Adipocyte (in vitro differentiated cells): ENCODE measurements around the gene DCAF4.
A peak's percentile ranks its signal among the peaks of the same experiment; 100 is the strongest.

ENCODE experiments used
- DNase-seq: peaks from one replicate; pipeline ENCODE4 v3.0.0-alpha.2; 2015; ENCODE audit warnings: low read depth
- H3K27me3 ChIP-seq: replicated peaks from 2 replicates; pipeline ENCODE4 v1.7.0; 2013; ENCODE audit warnings: mild to moderate bottlenecking, low read length, moderate library complexity; ENCODE audit not compliant: control insufficient read depth, insufficient read depth
- H3K36me3 ChIP-seq: 2 replicates; pipeline ENCODE4 v1.7.0; 2013; ENCODE audit warnings: low read length, mild to moderate bottlenecking, moderate library complexity; ENCODE audit not compliant: control insufficient read depth, insufficient read depth, severe bottlenecking
- H3K4me1 ChIP-seq: 2 replicates; pipeline ENCODE4 v1.7.0; 2013; ENCODE audit warnings: mild to moderate bottlenecking, low read length, moderate library complexity; ENCODE audit not compliant: control insufficient read depth, insufficient read depth
- H3K4me3 ChIP-seq: 2 replicates; pipeline ENCODE4 v1.7.0; 2013; ENCODE audit warnings: mild to moderate bottlenecking, low read length, moderate library complexity
- H3K9ac ChIP-seq: 2 replicates; pipeline ENCODE4 v1.7.0; 2013; ENCODE audit warnings: mild to moderate bottlenecking, low read length, moderate library complexity
- H3K9me3 ChIP-seq: 2 replicates; pipeline ENCODE4 v1.7.0; 2013; ENCODE audit warnings: mild to moderate bottlenecking, low read length, moderate library complexity; ENCODE audit not compliant: control insufficient read depth

The DCAF4 gene

DNA sequence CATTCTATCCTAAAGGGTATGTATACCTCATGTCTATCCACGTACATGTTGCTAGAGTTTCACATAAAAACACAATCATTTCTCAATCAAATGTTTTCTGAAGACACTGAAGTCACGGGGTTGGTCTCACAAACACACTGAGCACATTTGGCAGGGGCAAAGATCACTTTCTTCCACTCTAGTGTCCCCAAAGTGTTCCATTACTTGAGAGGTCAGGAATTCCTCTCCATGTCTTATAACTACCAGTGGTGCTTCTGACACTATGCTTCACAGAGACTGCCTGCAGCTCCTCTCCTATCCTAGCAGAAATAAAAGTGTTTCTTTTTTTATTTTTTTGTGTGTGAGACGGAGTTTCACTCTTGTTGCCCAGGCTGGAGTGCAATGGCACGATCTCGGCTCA is 81.6 kb downstream of the DCAF4 start:
- Histone ChIP-seq H3K9ac (peak overlapping the region; percentile 2), H3K27me3 (no peaks in the 10 kb centered on the region), H3K4me3 (no peak overlapping the region), H3K36me3 (peaks cover 28% of the 10 kb centered on the region), H3K9me3 (no peaks in the 10 kb centered on the region), H3K4me1 (peaks cover 24% of the 10 kb centered on the region)
- DNase-seq, result peak; percentile 18

DNA sequence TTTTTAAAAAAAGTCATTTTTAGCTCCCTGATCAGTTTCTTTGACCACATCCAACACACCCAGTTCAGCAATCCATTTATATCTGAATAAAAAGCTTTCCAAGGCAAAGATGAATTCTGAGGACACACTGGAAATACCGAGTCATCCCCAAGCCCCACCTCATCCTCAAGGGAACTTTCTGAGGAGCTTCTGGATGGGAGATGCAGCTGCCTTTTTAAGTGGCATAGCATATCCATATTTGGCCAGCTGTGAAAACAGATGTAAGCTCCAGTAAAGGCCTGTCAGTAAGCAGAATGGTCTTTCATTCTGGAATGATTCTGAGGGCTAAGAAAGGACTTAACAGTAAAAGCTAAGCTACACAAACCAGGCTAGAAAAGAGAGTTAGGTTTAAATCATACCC is 82.2 kb downstream of the DCAF4 start:
- DNase-seq, result peak; percentile 72
- Histone ChIP-seq H3K4me3 (no peak overlapping the region), H3K4me1 (peaks cover 25% of the 10 kb centered on the region), H3K9ac (peak overlapping the region; percentile 3), H3K27me3 (no peaks in the 10 kb centered on the region), H3K36me3 (peaks cover 30% of the 10 kb centered on the region), H3K9me3 (no peaks in the 10 kb centered on the region)
